Trophoblast cell (in vitro differentiated cells and primary cell): ENCODE measurements around the gene JARID2.

Source experiments
- DNase-seq, 2 donors: peaks; one replicate each; pipeline ENCODE4 v3.0.0-alpha.2; 2016
- H2AFZ ChIP-seq: 2 replicates; pipeline ENCODE4 v1.6.1; 2013; ENCODE audit warnings: low read length, moderate library complexity, mild to moderate bottlenecking; ENCODE audit not compliant: insufficient read depth, poor library complexity
- H2AK5ac ChIP-seq: 2 replicates; pipeline ENCODE4 v1.6.1; 2013; ENCODE audit warnings: mild to moderate bottlenecking, low read length
- H2BK120ac ChIP-seq: 2 replicates; pipeline ENCODE4 v1.6.1; 2013; ENCODE audit warnings: low read length, mild to moderate bottlenecking, moderate library complexity; ENCODE audit not compliant: insufficient read depth, poor library complexity
- H2BK12ac ChIP-seq: 2 replicates; pipeline ENCODE4 v1.6.1; 2013; ENCODE audit warnings: mild to moderate bottlenecking, low read length, moderate library complexity
- H2BK5ac ChIP-seq: 2 replicates; pipeline ENCODE4 v1.6.1; 2013; ENCODE audit warnings: low read length, low read depth, moderate library complexity, mild to moderate bottlenecking; ENCODE audit not compliant: poor library complexity
- H3K14ac ChIP-seq: 2 replicates; pipeline ENCODE4 v1.6.1; 2013; ENCODE audit warnings: mild to moderate bottlenecking, low read length
- H3K18ac ChIP-seq: 2 replicates; pipeline ENCODE4 v1.6.1; 2013; ENCODE audit warnings: mild to moderate bottlenecking, low read length
- H3K23ac ChIP-seq: 2 replicates; pipeline ENCODE4 v1.6.1; 2013; ENCODE audit warnings: low read length
- H3K27ac ChIP-seq: 2 replicates; pipeline ENCODE4 v1.5.1; 2013; ENCODE audit warnings: low read depth, mild to moderate bottlenecking, inconsistent platforms, low read length, moderate library complexity
- H3K27me3 ChIP-seq: 2 replicates; pipeline ENCODE4 v1.6.1; 2013; ENCODE audit warnings: inconsistent platforms, mild to moderate bottlenecking, low read length, moderate library complexity; ENCODE audit not compliant: insufficient read depth
- H3K36me3 ChIP-seq, 2 experiments: 1 replicate in 1 of 2; 2 replicates in 1 of 2; pipeline ENCODE4 v1.6.1; 2013; ENCODE audit warnings: low read length in 2 of 2, mild to moderate bottlenecking in 2 of 2, moderate library complexity in 1 of 2; ENCODE audit not compliant: insufficient read depth in 2 of 2, control insufficient read depth in 1 of 2
- H3K4ac ChIP-seq: 2 replicates; pipeline ENCODE4 v1.6.1; 2013; ENCODE audit warnings: low read depth, mild to moderate bottlenecking, low read length, moderate library complexity
- H3K4me1 ChIP-seq, 2 experiments: 1 replicate in 1 of 2; 2 replicates in 1 of 2; pipeline ENCODE4 v1.6.1; 2013; ENCODE audit warnings: low read length in 2 of 2, mild to moderate bottlenecking in 2 of 2, moderate library complexity in 1 of 2; ENCODE audit not compliant: insufficient read depth in 2 of 2, control insufficient read depth in 1 of 2
- H3K4me2 ChIP-seq: 2 replicates; pipeline ENCODE4 v1.6.1; 2013; ENCODE audit warnings: inconsistent platforms, mild to moderate bottlenecking, low read length, moderate library complexity
- H3K4me3 ChIP-seq: 2 replicates; pipeline ENCODE4 v1.5.1; 2013; ENCODE audit warnings: mild to moderate bottlenecking, low read depth, low read length, inconsistent platforms
- H3K79me1 ChIP-seq: one replicate; pipeline ENCODE4 v1.6.1; 2013; ENCODE audit warnings: low read length
- H3K79me2 ChIP-seq: 2 replicates; pipeline ENCODE4 v1.6.1; 2013; ENCODE audit warnings: low read length, mild to moderate bottlenecking; ENCODE audit not compliant: control insufficient read depth, insufficient read depth, poor library complexity
- H3K9ac ChIP-seq: 2 replicates; pipeline ENCODE4 v1.6.1; 2013; ENCODE audit warnings: mild to moderate bottlenecking, low read length
- H3K9me3 ChIP-seq: 2 replicates; pipeline ENCODE4 v1.6.1; 2013; ENCODE audit warnings: low read depth, mild to moderate bottlenecking, control low read depth, inconsistent platforms, low read length; ENCODE audit not compliant: insufficient read depth
- H4K12ac ChIP-seq: 2 replicates; pipeline ENCODE4 v1.6.1; 2013; ENCODE audit warnings: low read depth, mild to moderate bottlenecking, low read length, moderate library complexity
- H4K8ac ChIP-seq: 2 replicates; pipeline ENCODE4 v1.6.1; 2013; ENCODE audit warnings: low read depth, mild to moderate bottlenecking, low read length, moderate library complexity
- H4K91ac ChIP-seq: one replicate; pipeline ENCODE4 v1.6.1; 2013; ENCODE audit warnings: low read depth, mild to moderate bottlenecking, low read length, moderate library complexity
- WGBS: extraction: QIAGEN DNeasy Blood & Tissue Kit; methylation state at CpG from one replicate; pipeline ENCODE4 v1.1.7; 2013; ENCODE audit warnings: missing lambda C conversion rate; ENCODE audit not compliant: insufficient read length, insufficient coverage; ENCODE audit errors: extremely low coverage; 5-methylcytosine and 5-hydroxymethylcytosine counted together

The JARID2 gene

DNA sequence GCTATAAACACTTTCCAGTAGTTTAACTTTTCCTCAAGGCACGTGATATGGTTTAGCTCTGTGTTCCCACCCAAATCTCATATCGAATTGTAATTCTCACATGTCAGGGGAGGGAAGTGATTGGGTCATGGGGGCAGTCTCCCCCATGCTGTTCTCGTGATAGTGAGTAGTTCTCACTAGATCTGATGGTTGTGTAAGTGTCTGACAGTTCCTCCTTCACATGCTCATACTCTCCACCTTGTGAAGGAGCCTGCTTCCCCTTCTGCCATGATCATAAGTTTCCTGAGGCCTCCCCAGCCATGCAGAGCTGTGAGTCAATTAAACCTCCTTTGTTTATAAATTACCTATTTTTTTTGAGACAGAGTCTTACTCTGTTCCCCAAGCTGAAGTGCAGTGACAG, 289.1 kb downstream of the JARID2 start:
- Histone ChIP-seq H3K14ac (no peak overlapping the region), H3K27me3 (no peaks in the 10 kb centered on the region), H3K4me1 (no peaks in the 10 kb centered on the region), H3K18ac (no peak overlapping the region), H3K23ac (no peak overlapping the region), H2BK12ac (no peak overlapping the region), H3K4ac (no peak overlapping the region), H3K79me2 (no peaks in the 10 kb centered on the region), H4K12ac (no peak overlapping the region), H3K9ac (no peak overlapping the region), H2AK5ac (no peak overlapping the region), H3K79me1 (no peaks in the 10 kb centered on the region), H4K8ac (no peak overlapping the region), H3K27ac (no peak overlapping the region), H3K4me3 (no peak overlapping the region), H3K9me3 (peaks cover 3% of the 10 kb centered on the region), H3K4me2 (no peak overlapping the region), H2AFZ (no peak overlapping the region), H2BK5ac (no peak overlapping the region), H3K36me3 (peaks cover 8 to 10% of the 10 kb centered on the region in 2 experiments), H2BK120ac (no peak overlapping the region), H4K91ac (no peak overlapping the region)
- no CpG with 5 or more reads among the region's 3 CpGs for WGBS
- DNase-seq, result peak in 1 of 2 donors; percentile 15

DNA sequence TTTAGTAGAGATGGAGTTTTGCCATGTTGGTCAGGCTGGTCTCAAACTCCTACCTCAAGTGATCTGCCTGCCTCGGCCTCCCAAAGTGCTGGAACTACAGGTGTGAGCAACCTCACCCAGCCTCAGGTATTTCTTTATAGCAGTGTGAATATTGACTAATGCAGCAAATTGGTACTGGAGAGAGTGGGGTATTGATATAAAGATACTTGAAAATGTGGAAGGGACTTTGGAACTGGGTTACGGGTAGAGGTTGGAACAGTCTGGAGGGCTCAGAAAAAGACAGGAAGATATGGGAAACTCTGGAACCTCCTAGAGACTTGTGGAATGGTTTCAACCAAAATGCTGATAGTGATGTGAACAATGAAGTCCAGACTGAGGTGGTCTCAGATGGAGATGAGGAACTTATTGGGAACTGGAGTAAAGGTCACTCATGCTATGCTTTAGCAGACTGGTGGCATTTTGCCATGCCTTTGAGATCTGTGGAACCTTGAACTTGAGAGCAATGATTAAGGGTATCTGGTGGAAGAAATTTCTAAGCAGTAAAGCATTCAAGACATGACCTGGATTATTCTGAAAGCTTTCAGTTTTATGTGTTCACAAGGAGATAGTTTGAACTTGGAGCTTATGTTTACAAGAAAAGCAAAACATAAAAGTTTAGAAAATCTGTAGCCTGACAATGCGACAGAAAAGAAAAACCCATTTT, 289.8 kb downstream of the JARID2 start:
- no peak overlapping the region for H3K27ac ChIP-seq
- no CpG with 5 or more reads among the region's 3 CpGs for WGBS
- no peak overlapping the region for H3K4me3 ChIP-seq

DNA sequence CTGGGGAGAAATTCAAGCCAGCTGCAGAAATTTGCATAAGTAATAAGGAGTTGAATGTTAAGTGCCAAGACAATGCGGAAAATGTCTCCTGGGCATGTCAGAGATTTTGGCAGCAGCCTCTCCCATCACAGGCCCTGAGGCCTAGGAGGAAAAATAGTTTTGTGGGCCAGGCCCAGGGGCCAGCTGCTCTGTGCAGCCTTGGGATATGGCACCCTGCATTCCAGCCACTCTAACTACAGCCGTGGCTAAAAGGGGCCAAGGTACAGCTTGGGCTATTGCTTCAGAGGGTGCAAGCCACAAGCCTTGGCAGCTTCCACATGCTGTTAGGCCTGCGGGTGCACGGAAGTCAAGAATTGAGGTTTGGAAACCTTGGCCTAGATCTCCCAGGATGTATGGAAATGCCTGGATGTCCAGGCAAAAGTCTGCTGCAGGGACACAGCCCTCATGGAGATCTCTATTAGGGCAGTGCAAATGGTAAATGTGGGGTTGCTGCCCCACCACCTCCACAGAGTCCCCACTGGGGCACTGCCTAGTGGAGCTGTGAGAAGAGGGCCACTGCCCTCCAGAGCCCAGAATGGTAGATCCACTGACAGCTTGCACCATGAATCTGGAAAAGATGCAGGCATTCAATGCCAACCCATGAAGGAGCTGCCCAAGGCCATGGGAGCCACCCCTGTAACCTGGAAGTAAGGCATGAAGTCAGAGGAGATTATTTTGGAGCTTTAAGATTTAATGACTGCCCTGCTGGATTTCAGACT, 290.5 kb downstream of the JARID2 start:
- no peak overlapping the region for H2BK5ac ChIP-seq
- H4K91ac ChIP-seq, result no peak overlapping the region
- H3K27ac ChIP-seq, result no peak overlapping the region
- H3K4me3 ChIP-seq, result no peak overlapping the region
- H3K27me3 ChIP-seq, result no peaks in the 10 kb centered on the region
- peak; percentile 71 to 89 for DNase-seq
- no CpG with 5 or more reads among the region's 4 CpGs for WGBS
- no peaks in the 10 kb centered on the region for H3K79me1 ChIP-seq
- H3K36me3 ChIP-seq, result peaks cover 2 to 6% of the 10 kb centered on the region in 2 experiments
- H2AK5ac ChIP-seq, result no peak overlapping the region
- no peak overlapping the region for H3K23ac ChIP-seq
- no peak overlapping the region for H3K18ac ChIP-seq
- H3K4ac ChIP-seq, result no peak overlapping the region
- no peak overlapping the region for H3K4me2 ChIP-seq
- H3K9ac ChIP-seq, result no peak overlapping the region
- H3K9me3 ChIP-seq, result peaks cover 3% of the 10 kb centered on the region
- H3K79me2 ChIP-seq, result no peaks in the 10 kb centered on the region
- H3K14ac ChIP-seq, result no peak overlapping the region
- no peak overlapping the region for H2BK12ac ChIP-seq
- no peak overlapping the region for H2AFZ ChIP-seq
- no peak overlapping the region for H4K8ac ChIP-seq
- H2BK120ac ChIP-seq, result no peak overlapping the region
- no peaks in the 10 kb centered on the region for H3K4me1 ChIP-seq
- no peak overlapping the region for H4K12ac ChIP-seq

More for the DNA sequence above, 289.8 kb downstream of the JARID2 start:
- Histone ChIP-seq H2BK12ac (no peak overlapping the region), H3K4me1 (no peaks in the 10 kb centered on the region), H4K91ac (no peak overlapping the region), H3K9ac (no peak overlapping the region), H3K79me2 (no peaks in the 10 kb centered on the region), H3K79me1 (no peaks in the 10 kb centered on the region), H3K4me2 (no peak overlapping the region), H3K9me3 (peaks cover 3% of the 10 kb centered on the region), H3K27me3 (no peaks in the 10 kb centered on the region), H4K12ac (no peak overlapping the region), H3K4ac (no peak overlapping the region), H3K36me3 (peaks cover 6 to 8% of the 10 kb centered on the region in 2 experiments), H3K18ac (no peak overlapping the region), H2BK5ac (no peak overlapping the region), H2AFZ (no peak overlapping the region), H3K14ac (no peak overlapping the region), H2BK120ac (no peak overlapping the region), H4K8ac (no peak overlapping the region), H3K23ac (no peak overlapping the region), H2AK5ac (no peak overlapping the region)
- no peak for DNase-seq

DNA sequence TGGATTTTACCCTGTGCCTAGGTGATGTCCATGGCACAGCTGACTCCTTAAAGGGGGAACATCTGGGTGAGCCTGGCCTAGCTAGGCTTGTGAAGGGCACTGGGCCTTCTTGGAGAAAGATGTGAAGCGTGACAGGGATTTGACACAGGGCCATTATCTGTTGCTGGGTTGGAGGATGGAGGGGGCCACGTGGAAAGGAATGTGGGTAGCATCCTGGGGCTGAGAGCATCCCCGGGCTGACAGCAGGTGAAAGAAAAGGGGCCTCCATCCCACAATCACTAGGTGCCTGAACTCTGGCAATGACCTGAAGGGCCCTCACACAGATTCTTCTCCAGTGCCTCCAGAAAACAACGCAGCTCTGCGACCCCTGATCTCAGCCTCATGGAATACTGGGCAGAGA, 292.2 kb downstream of the JARID2 start:
- WGBS, result no CpG with 5 or more reads among the region's 5 CpGs
- Histone ChIP-seq H3K4ac (no peak overlapping the region), H3K9ac (no peak overlapping the region), H3K4me1 (no peaks in the 10 kb centered on the region), H3K27ac (no peak overlapping the region), H3K18ac (peak overlapping the region; percentile 40), H3K9me3 (peaks cover 3% of the 10 kb centered on the region), H3K79me2 (no peaks in the 10 kb centered on the region), H2AK5ac (no peak overlapping the region), H3K36me3 (peaks cover 0 to 2% of the 10 kb centered on the region in 2 experiments), H3K27me3 (no peaks in the 10 kb centered on the region), H3K23ac (no peak overlapping the region), H2BK12ac (no peak overlapping the region), H2BK5ac (no peak overlapping the region), H4K91ac (no peak overlapping the region), H3K14ac (no peak overlapping the region), H3K4me3 (no peak overlapping the region), H4K8ac (no peak overlapping the region), H4K12ac (no peak overlapping the region), H3K79me1 (no peaks in the 10 kb centered on the region), H2AFZ (no peak overlapping the region), H3K4me2 (no peak overlapping the region), H2BK120ac (no peak overlapping the region)
- no peak for DNase-seq
